Skin of body (tissue), 2 donors: ENCODE measurements around the gene TPX2. TPM values are rescaled to one million over a fixed set of nuclear protein-coding genes. Genes with fewer than 3 reads are reported as not detected.

Experiments used
- DNase-seq: peaks from one replicate; lab custom pipeline; 2025; lab: John Stamatoyannopoulos, UW
- total RNA-seq: library from RNA; depleted of rRNA; stranded (reverse); fragments of >200 nt; gene quantifications from one replicate; pipeline ENCODE4 v1.2.3, GENCODE V29; 2014

Gene TPX2
- total RNA-seq, 1 donor from 2014 or later, result 14.8 TPM

GRCh38 chr20:31758991-31759390 is 19.9 kb downstream of the TPX2 start:
- no peak for DNase-seq

DNA sequence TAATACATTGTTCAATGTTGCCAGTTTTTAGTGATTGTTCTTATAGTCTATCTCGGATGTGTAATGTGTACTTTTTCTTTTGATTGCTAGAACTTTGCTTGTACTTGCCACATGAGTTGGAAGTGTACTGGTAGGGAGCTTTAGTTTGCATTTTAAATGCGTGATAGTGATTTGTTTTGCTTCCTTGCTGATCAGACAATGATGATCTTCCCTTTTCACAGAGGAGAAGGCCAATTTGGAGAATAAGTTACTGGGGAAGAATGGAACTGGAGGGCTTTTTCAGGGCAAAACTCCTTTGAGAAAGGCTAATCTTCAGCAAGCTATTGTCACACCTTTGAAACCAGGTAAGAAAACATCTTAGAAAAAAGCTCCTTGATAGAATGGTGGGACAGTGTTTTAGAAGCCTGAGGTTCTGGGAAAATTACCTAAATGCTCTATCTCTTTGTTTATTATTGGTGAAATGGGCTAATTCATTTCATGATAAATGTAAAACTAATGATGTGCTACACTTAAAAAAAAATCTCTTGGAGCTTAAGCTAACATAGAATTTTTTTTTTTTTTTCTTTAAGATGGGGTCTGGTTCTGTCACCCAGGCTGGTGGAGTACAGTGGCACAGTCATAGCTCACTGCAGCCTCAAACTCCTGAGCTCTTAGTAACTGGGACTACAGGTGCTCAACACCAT is 20.9 kb downstream of the TPX2 start:
- DNase-seq, result no peak

DNA sequence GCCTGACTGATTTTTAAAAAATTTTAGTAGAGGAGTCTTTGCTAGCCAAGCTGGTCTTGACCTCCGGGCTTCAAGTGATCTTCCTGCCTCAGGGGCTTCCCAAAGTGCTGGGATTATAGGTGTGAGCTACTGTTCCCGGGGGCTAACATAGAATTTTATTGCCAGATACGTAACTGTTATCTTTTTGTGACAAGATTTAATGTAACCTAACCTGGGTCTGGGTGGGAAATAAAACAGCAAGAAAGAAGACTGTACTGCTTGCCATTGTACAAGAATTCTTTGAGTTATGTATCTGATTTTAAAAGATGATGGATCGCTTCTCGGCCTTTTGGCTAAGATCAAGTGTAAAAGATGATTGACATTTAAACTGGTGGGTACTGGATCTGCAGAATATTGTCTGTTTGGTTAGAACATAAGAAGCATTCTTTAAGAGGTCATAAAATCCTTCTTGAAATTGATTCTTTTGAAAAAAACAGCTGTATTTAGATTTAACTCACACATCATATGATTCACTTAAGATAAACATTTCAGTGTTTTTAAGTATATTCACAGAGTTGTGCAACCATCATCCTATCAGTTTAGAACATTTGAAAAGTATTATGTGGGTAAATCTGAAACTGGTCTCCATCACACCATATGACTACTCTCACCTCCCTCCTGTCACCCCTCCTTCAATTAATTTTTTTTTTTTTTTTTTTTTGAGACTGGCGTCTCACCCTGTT is 21.6 kb downstream of the TPX2 start:
- DNase-seq, result no peak

DNA sequence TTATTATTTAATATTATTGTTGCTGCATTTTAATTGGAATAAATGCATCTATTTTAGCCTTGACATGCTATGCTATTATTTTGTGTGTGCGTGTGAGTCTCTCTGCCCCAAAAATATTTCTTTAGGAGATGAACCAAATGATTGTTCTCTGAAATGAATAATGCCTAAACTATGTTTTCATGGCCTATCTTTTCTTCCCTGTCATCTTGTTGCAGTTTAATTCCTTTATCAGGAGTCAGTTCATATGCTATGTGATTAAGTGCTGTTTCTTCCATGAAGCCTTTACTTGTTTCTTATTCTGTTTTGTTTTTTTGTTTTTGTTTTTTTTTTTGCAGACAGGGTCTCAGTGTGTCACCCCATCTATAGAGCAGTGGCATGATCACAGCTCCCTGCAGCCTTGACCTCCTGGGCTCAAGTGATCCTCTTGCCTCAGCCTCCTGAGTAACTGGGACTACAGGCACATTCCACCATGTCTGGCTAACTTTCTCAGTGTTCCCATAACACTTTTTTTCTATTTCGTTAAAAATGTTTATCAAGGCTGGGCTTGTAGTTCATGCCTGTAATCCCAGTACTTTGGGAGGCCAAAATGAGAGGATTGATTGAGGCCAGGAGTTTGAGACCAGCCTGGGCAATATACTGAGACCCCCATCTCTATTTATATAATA is 25.7 kb downstream of the TPX2 start:
- DNase-seq, result no peak

GRCh38 chr20:31767805-31768204 is 28.7 kb downstream of the TPX2 start:
- no peak for DNase-seq

DNA sequence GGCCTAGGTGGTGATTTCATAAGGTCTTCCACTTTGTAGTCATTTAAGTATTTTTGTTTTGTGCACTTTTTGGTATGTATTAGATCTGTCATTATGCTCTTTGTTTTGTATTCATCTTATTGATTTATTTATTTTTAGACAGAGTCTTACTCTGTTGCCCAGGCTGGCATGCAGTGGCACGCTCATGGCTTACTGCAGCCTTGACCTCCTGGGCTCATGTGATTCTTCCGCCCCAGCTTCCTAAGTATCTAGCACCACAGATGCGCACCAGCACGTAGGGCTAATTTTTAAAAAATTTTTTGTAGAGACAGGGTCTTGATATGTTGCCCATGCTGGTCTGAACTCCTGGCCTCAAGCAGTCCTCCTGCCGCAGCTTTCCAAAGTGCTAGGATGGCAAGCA is 30.6 kb downstream of the TPX2 start:
- no peak for DNase-seq

GRCh38 chr20:31770243-31770642 is 31.2 kb downstream of the TPX2 start:
- DNase-seq, result no peak

DNA sequence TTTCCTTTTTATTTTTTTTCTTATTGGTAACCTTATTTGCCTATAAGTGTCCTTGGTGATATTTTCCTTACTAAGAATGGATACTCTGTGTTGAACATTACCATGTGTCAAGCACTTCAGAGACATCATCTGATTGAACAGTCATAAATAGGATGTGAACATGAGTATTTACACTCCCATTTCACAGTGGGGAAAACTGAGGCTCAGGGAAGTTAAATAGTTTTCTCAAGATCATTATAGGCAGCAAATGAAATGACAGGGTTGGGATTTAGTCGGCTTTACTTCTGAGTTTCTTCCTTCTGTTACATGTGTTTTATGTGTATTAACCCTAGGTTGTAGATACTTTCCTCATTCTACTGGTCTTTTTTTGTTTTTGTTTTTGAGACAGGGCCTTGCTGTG is 35.3 kb downstream of the TPX2 start:
- DNase-seq, result no peak

DNA sequence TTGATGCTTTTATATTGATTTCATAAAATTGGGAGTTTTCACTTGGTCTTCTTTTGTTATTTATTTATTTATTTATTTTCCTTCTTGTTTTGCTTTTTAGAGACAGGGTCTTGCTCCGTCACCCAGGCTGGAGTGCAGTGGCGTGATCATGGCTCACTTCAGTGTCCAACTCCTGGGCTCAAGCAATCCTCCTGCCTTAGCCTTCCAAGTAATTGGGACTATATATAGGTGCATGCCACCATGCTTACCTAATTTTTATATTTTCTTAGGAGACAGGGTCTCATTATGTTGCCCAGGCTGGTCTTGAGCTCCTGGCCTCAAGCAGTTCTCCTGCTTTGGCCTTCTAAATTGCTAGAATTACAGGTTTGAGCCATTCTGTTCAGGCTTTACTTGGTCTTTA is 41.7 kb downstream of the TPX2 start:
- DNase-seq, result no peak

DNA sequence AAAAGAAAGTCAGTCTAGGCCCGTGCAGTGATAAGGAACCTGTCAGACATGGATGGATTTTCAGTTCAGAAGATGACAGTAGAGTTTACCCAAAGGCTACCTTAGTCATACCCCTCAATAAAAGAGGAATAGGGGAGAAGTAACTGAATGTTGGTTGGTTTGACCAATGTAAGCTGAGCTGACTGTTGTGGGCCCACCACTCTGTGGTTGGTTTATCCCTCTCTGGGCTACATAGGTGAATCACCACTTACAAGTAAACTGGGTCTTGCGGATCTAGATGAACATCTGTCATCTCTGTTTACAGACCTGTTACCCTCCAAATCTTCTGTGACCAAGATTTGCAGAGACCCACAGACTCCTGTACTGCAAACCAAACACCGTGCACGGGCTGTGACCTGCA is 42.9 kb downstream of the TPX2 start:
- DNase-seq, result no peak

DNA sequence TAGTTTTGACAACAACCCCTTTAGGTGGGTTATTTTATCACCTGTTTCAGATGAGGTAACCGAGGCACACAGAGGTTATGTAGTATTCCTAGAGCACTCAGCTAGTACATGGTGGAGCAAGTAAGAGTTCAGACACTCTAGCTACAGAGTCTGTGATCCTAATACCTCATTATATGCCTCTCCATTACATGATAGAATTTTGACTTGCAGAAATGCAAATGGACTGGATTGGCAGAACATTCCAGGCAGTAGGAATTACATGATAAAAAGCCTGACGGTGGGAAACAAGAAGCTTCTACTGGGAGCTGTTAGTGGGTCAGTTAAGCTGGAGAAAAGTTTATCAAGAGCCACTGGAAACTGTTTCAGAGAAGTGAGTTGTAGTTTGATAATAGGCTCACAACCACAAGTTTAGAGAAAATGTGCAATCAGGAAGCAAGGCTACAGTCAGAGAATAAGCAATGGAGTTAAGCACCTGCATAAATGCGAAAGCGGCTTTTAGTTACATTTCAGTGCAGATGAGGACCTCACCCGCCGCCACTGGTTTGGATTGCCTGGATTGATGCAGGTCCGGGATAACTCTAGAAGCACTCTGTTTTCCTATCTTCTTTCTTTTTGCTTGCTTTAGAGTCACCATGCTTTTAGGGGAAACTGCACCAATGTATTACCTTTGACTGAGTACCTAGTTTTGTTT is 45.4 kb downstream of the TPX2 start:
- no peak for DNase-seq

DNA sequence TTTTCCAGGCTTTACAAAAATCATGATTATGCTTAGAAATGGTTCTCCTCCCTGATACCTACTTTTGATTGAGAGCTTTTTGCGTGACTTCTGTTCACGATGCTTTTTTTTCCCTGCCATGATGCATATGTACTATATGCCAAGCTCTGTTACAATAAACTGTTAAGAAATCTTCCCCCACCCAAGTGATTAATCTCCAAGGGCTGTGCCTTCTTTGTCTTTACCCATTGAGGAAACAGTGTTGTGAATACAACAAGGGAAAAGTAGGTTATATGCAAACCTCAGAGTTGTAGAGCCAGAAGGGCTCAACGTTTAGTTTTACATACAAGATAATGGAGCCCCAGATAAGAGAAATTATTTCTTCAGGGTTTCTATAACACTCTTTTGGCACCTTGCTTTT is 46.0 kb downstream of the TPX2 start:
- no peak for DNase-seq

DNA sequence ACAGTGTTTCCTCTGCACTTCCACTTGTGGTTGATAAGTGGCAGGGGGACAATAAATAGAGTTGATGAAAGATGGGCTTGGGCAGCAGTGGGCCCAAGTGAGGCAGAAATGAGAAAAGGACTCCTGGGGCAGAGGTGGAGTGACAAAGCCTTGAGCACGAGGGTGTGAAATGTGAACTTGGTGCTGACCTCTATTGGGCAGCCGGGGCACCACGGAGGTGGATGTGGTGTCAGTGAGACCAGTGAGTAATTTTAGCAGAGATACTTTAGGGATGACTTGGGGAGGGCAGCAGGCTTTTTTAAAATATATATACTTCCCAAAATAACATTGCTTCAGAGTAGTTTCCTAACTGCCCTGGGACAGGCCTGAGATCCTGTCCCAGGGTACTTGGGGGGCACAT is 49.5 kb downstream of the TPX2 start:
- DNase-seq, result no peak

DNA sequence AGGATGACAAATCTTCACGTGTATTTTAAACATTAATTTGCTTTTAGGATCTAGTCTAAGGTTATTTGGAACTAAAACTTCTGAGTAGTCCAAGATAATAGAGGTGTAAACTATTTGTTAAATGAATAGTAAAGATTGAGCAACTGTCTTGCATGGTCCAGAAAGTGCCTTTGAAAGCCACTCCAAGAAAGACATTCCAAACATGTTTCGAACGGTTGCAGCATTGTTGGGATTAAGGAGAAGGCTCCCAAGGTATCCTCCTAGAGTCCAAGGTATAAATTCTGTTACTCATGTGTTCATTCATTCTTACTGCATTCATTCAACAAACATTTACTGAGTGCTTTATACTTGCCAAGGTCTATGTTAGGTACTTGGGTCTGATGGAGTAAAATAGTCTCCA is 51.3 kb downstream of the TPX2 start:
- DNase-seq, result no peak

DNA sequence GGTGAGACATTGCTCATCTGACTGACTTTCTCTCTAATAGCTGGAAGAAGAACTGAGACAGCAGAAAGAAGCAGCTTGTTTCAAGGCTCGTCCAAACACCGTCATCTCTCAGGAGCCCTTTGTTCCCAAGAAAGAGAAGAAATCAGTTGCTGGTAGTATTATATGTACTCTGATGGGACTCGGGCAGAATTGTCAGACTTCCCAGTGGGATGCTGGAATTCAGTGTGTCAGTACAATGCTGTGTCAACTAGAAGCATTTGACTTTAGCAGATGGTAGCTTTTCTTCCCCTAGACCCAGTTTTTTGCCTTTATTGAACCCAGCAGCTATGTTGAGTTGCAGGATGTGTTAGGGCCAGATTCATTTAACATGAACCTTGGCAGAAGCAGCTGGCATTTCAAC is 58.3 kb downstream of the TPX2 start:
- no peak for DNase-seq

DNA sequence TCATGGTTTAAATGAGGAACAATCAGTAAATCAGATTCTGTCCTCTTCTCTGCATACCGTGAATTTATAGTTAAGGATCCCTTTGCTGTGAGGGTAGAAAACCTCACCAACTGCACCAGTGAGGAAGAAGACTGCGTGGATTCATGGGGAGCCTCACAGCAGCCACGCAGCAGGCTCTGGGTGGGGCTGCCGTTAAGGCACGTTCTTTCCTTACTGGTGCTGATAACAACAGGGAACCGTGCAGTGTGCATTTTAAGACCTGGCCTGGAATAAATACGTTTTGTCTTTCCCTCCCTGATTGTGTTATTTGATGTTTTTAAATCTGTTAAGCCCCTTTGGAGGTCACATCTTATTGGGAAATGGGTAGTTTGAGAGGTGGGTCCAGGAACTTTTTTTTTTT is 62.4 kb downstream of the TPX2 start:
- DNase-seq, result no peak

GRCh38 chr20:31803552-31804291 is 64.6 kb downstream of the TPX2 start:
- no peak for DNase-seq

GRCh38 chr20:31806564-31807355 is 67.7 kb downstream of the TPX2 start:
- no peak for DNase-seq

DNA sequence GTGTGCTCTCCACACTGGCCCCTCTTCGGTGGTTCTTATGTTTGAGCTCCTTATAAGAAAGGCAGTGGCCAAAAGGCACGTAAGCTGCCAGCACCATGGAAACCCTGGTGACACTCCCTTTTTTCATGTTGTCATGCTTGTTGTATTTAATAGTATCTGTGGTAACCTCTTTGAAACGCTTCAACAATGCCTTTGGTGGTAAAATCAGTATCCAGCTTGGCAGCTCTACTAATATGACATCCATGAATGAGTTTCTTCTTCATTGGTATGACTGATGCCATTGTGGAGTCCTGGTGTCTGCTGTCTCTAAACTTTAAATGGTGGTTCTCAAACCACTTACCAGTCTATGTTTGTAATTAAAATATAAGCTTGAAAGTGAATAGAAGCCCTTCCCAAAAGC is 69.4 kb downstream of the TPX2 start:
- DNase-seq, result no peak

DNA sequence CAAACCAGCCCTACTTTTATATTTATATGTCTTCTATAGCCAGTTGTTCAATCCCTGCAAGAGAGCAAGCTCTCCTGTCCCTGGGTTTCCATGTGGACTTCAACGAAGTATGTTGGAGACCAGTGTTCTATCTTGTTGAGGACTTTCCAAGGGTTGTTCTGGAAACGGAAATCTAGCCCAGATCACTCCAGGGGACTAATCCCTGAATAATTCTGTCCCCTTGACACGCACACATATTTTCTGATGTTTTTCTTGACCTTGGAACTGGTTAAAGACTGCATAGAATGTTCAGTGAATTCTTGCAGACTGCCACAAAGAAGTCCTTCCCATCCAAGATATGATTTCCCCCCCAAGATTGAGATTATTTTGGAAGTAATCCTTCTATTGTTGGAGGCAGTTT is 70.6 kb downstream of the TPX2 start:
- no peak for DNase-seq

DNA sequence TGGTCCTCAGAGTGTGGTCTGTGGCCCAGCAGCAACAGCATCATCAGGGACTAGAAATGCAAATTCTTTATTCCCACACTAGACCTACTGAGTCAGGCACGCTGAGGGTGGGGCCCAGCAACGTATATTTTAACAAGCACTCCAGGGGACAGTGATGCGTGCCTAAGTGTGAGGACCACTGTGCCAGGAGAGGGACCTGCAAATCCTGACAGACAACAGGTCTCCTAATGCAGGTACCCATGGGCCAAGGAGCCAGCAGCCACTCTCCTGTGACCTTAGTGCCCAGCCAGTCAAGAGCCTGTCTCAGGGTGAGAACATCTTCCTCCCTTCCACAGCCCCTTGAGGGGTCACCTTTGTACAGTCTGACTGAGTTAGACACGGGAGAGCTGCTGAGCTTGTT is 72.1 kb downstream of the TPX2 start:
- no peak for DNase-seq
